Tibial nerve (tissue), 3 donors: Measurements from ENCODE around the gene PTPN7.

Experiments
- POLR2A ChIP-seq, 2 donors: fragments of 450-650 bp; IDR thresholded peaks; one replicate each; pipeline ENCODE4 v1.6.1; 2017; ENCODE audit warnings: antibody characterized with exemption in 2 of 2, mild to moderate bottlenecking in 2 of 2, moderate library complexity in 2 of 2
- TF ChIP-seq, protein P1 (sequence below), 5 experiments: fragments of 200-600 bp in 3 of 5; fragments of 450-650 bp in 2 of 5; sonication (generic) in 3 of 5; IDR thresholded peaks; one replicate each; pipeline ENCODE4 v1.5.1; 2016 to 2019; ENCODE audit warnings: antibody characterized with exemption in 5 of 5, mild to moderate bottlenecking in 3 of 5, moderate library complexity in 2 of 5

DNA sequence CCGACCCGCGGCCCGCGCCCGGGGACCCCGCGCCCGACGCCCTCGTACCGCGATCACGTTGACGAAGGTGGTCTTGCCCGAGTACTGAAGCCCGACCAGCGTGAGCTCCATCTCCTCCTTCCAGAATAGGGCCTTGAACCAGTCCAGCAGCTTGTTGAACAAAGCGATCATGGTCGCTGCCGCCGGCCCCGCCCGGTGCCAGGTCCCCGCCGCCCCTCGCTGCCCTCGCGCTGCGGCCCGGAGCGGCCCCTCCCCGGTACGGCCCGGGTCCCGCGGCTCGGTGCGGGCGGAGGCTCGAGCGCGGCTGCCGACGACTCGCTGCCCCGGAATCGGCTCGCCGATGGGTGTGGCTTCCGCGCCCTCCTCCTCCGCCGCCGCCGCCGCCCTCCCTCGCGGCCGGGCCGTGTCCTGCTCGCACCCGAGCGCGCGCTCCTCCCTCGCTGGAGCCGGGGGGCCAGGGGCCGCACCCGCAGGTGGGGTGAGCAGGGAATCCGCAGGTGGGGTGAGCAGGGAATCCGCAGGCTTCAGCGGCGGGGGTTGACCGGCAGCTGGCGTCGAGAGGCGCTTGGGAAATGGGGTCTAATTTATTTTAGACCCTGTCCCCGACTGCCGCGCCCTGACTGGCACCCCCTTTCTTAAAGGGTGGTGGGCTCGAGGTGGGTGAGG lies 15.9 kb downstream of the PTPN7 start, which contains the start of gene ARL8A:
- TF ChIP-seq POLR2A (IDR thresholded peaks at IDR 0.05) = peak; percentile 67 to 77
- TF ChIP-seq, protein P1, sequence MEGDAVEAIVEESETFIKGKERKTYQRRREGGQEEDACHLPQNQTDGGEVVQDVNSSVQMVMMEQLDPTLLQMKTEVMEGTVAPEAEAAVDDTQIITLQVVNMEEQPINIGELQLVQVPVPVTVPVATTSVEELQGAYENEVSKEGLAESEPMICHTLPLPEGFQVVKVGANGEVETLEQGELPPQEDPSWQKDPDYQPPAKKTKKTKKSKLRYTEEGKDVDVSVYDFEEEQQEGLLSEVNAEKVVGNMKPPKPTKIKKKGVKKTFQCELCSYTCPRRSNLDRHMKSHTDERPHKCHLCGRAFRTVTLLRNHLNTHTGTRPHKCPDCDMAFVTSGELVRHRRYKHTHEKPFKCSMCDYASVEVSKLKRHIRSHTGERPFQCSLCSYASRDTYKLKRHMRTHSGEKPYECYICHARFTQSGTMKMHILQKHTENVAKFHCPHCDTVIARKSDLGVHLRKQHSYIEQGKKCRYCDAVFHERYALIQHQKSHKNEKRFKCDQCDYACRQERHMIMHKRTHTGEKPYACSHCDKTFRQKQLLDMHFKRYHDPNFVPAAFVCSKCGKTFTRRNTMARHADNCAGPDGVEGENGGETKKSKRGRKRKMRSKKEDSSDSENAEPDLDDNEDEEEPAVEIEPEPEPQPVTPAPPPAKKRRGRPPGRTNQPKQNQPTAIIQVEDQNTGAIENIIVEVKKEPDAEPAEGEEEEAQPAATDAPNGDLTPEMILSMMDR (IDR thresholded peaks at IDR 0.05) = peak in 1 of 5 experiments; percentile 14
